DOHH2 (cell line): ENCODE data around the gene ANAPC2.

ENCODE experiments used
- H3F3A ChIP-seq: fragments of 200-600 bp; sonication (generic), shearing (Covaris generic); 2 replicates; pipeline ENCODE4 v1.6.0; 2016; ENCODE audit warnings: antibody characterized with exemption, mild to moderate bottlenecking; ENCODE audit not compliant: control insufficient read depth, insufficient read depth
- H3K27ac ChIP-seq: fragments of 200-600 bp; sonication (generic); 2 replicates; pipeline ENCODE4 v1.5.1; 2014; ENCODE audit warnings: low read depth, mild to moderate bottlenecking, low read length, moderate library complexity
- H3K27me3 ChIP-seq: fragments of 200-600 bp; sonication (generic); 2 replicates; pipeline ENCODE4 v1.6.1; 2014; ENCODE audit warnings: mild to moderate bottlenecking, low read length, mixed read lengths; ENCODE audit not compliant: control insufficient read depth
- H3K36me3 ChIP-seq: fragments of 200-600 bp; sonication (generic); 2 replicates; pipeline ENCODE4 v1.6.1; 2014; ENCODE audit warnings: mild to moderate bottlenecking, low read length, moderate library complexity, mixed read lengths; ENCODE audit not compliant: control insufficient read depth
- H3K4me1 ChIP-seq: fragments of 200-600 bp; sonication (generic); 2 replicates; pipeline ENCODE4 v1.6.1; 2014; ENCODE audit warnings: mild to moderate bottlenecking, low read length, mixed read lengths; ENCODE audit not compliant: control insufficient read depth
- H3K4me2 ChIP-seq: fragments of 200-600 bp; sonication (generic); 2 replicates; pipeline ENCODE4 v1.6.0; 2014; ENCODE audit warnings: mild to moderate bottlenecking, low read length, moderate library complexity
- H3K4me3 ChIP-seq: fragments of 200-600 bp; sonication (generic); 2 replicates; pipeline ENCODE4 v1.5.1; 2014; ENCODE audit warnings: mild to moderate bottlenecking, low read length, mixed read lengths
- H3K79me2 ChIP-seq: fragments of 200-600 bp; sonication (generic); 2 replicates; pipeline ENCODE4 v1.6.1; 2014; ENCODE audit warnings: mild to moderate bottlenecking, low read length, mixed read lengths; ENCODE audit not compliant: control insufficient read depth
- H3K9me2 ChIP-seq: fragments of 200-600 bp; sonication (generic); replicated peaks from 2 replicates; pipeline ENCODE4 v1.6.1; 2014; ENCODE audit warnings: mild to moderate bottlenecking, low read length, mixed read lengths; ENCODE audit not compliant: control insufficient read depth
- H3K9me3 ChIP-seq: fragments of 200-600 bp; sonication (generic); 2 replicates; pipeline ENCODE4 v1.6.1; 2014; ENCODE audit warnings: antibody characterized with exemption, low read length, mixed read lengths; ENCODE audit not compliant: control insufficient read depth, insufficient read depth
- H4K20me1 ChIP-seq: fragments of 200-600 bp; sonication (generic); 2 replicates; pipeline ENCODE4 v1.6.0; 2014; ENCODE audit warnings: low read depth, mild to moderate bottlenecking, antibody characterized with exemption, low read length, moderate library complexity; ENCODE audit not compliant: control insufficient read depth, insufficient read depth
- CTCF ChIP-seq: fragments of 200-600 bp; sonication (generic); IDR thresholded peaks from one replicate; pipeline ENCODE4 v1.5.1; 2014; ENCODE audit warnings: antibody characterized with exemption, mild to moderate bottlenecking, low read depth, low read length; ENCODE audit not compliant: poor library complexity, severe bottlenecking
- EZH2phosphoT487 ChIP-seq: fragments of 200-600 bp; sonication (generic); IDR thresholded peaks from 2 replicates; pipeline ENCODE4 v1.6.1; 2017; ENCODE audit warnings: borderline replicate concordance, mild to moderate bottlenecking, antibody characterized with exemption, low read length, moderate library complexity, mixed read lengths

ANAPC2 gene

GRCh38 chr9:137228968-137229896 is 40.9 kb upstream of the ANAPC2 start:
- no peaks in the 10 kb centered on the region for H4K20me1 ChIP-seq
- H3K79me2 ChIP-seq = no peaks in the 10 kb centered on the region
- no peak overlapping the region for H3K4me2 ChIP-seq
- H3K9me3 ChIP-seq = no peaks in the 10 kb centered on the region
- H3K36me3 ChIP-seq = no peaks in the 10 kb centered on the region
- no peaks in the 10 kb centered on the region for H3K9me2 ChIP-seq
- peaks cover 2% of the 10 kb centered on the region for H3F3A ChIP-seq
- H3K27ac ChIP-seq = no peak overlapping the region
- H3K27me3 ChIP-seq = peaks cover 13% of the 10 kb centered on the region
- H3K4me3 ChIP-seq = no peak overlapping the region
- H3K4me1 ChIP-seq = peaks cover 23% of the 10 kb centered on the region
- TF ChIP-seq EZH2phosphoT487 (no peak), CTCF (no peak)

GRCh38 chr9:137228506-137228967 is 40.2 kb upstream of the ANAPC2 start:
- Histone ChIP-seq H3K27ac (no peak overlapping the region), H3K4me1 (peaks cover 25% of the 10 kb centered on the region), H3K4me3 (no peak overlapping the region), H4K20me1 (no peaks in the 10 kb centered on the region), H3K79me2 (peaks cover 5% of the 10 kb centered on the region), H3K9me2 (no peaks in the 10 kb centered on the region), H3K9me3 (no peaks in the 10 kb centered on the region), H3K36me3 (no peaks in the 10 kb centered on the region), H3F3A (peaks cover 6% of the 10 kb centered on the region), H3K27me3 (peaks cover 13% of the 10 kb centered on the region), H3K4me2 (no peak overlapping the region)
- TF ChIP-seq EZH2phosphoT487 = no peak
- TF ChIP-seq CTCF = no peak

GRCh38 chr9:137227853-137228505 is 39.6 kb upstream of the ANAPC2 start:
- H3K27me3 ChIP-seq = peaks cover 13% of the 10 kb centered on the region
- no peak overlapping the region for H3K4me3 ChIP-seq
- H3F3A ChIP-seq = peaks cover 6% of the 10 kb centered on the region
- H3K36me3 ChIP-seq = no peaks in the 10 kb centered on the region
- H3K4me1 ChIP-seq = peaks cover 28% of the 10 kb centered on the region
- no peak overlapping the region for H3K27ac ChIP-seq
- TF ChIP-seq EZH2phosphoT487 = no peak
- peak; percentile 2 for TF ChIP-seq CTCF
- H3K9me3 ChIP-seq = no peaks in the 10 kb centered on the region
- peaks cover 5% of the 10 kb centered on the region for H3K79me2 ChIP-seq
- no peaks in the 10 kb centered on the region for H4K20me1 ChIP-seq
- H3K9me2 ChIP-seq = no peaks in the 10 kb centered on the region
- no peak overlapping the region for H3K4me2 ChIP-seq
